Glutamatergic neuron (in vitro differentiated cells): Measurements from ENCODE around the gene PXDN. TPM values are rescaled to one million over a fixed set of nuclear protein-coding genes. Genes with fewer than 3 reads are reported as not detected.

Source experiments
- DNase-seq: peaks from one replicate; pipeline ENCODE4 v3.0.0; 2022
- H3K27ac Mint-ChIP-seq: one replicate; pipeline ENCODE4 v1.8.0; 2020; ENCODE audit warnings: mild to moderate bottlenecking, mixed read lengths, inconsistent platforms; ENCODE audit not compliant: unreplicated experiment
- H3K27me3 Mint-ChIP-seq: one replicate; pipeline ENCODE4 v1.8.0; 2020; ENCODE audit warnings: mild to moderate bottlenecking, moderate library complexity, mixed read lengths, inconsistent platforms; ENCODE audit not compliant: unreplicated experiment
- H3K36me3 Mint-ChIP-seq: one replicate; pipeline ENCODE4 v1.8.0; 2020; ENCODE audit warnings: mild to moderate bottlenecking, mixed read lengths, inconsistent platforms; ENCODE audit not compliant: unreplicated experiment
- H3K4me1 Mint-ChIP-seq: one replicate; pipeline ENCODE4 v1.8.0; 2020; ENCODE audit warnings: mild to moderate bottlenecking, low read depth, mixed read lengths, inconsistent platforms; ENCODE audit not compliant: unreplicated experiment
- H3K4me3 Mint-ChIP-seq: one replicate; pipeline ENCODE4 v1.8.0; 2020; ENCODE audit warnings: mild to moderate bottlenecking, mixed read lengths, inconsistent platforms; ENCODE audit not compliant: unreplicated experiment
- H3K9me3 Mint-ChIP-seq: one replicate; pipeline ENCODE4 v1.8.0; 2020; ENCODE audit warnings: mild to moderate bottlenecking, moderate library complexity, mixed read lengths, inconsistent platforms; ENCODE audit not compliant: unreplicated experiment
- CTCF ChIP-seq: fragments of 200-600 bp; sonication (generic); IDR thresholded peaks from one replicate; pipeline ENCODE4 v1.5.0; 2021; ENCODE audit not compliant: partially characterized antibody, unreplicated experiment
- total RNA-seq: library from RNA; stranded (reverse); fragmentation: NEBNext Ultra II Directional; extraction: Animal tissue kit (Norgen Biotek cat#: 25700); gene quantifications from one replicate; pipeline ENCODE4 v1.2.1, GENCODE V29; 2021; ENCODE audit not compliant: unreplicated experiment

The PXDN gene
- total RNA-seq, 1 donor from 2014 or later, result 226 TPM

- Mint-ChIP-seq H3K4me3 (no peak overlapping the region), H3K4me1 (peaks cover 7% of the 10 kb centered on the region), H3K27ac (no peak overlapping the region), H3K36me3 (peaks cover 5% of the 10 kb centered on the region), H3K27me3 (no peaks in the 10 kb centered on the region), H3K9me3 (no peaks in the 10 kb centered on the region)
- no peak for TF ChIP-seq CTCF
- DNase-seq, result no peak
Measured at GRCh38 chr2:1584691-1585485, 159.4 kb downstream of the PXDN start.

- no peak for DNase-seq
- Mint-ChIP-seq H3K36me3 (peaks cover 5% of the 10 kb centered on the region), H3K27me3 (no peaks in the 10 kb centered on the region), H3K9me3 (no peaks in the 10 kb centered on the region), H3K4me1 (peaks cover 5% of the 10 kb centered on the region), H3K27ac (no peak overlapping the region), H3K4me3 (no peak overlapping the region)
- TF ChIP-seq CTCF, result no peak
Measured at GRCh38 chr2:1584051-1584531, 160.2 kb downstream of the PXDN start.

GRCh38 chr2:1582891-1583341 lies 161.4 kb downstream of the PXDN start:
- Mint-ChIP-seq H3K36me3 (peaks cover 5% of the 10 kb centered on the region), H3K27ac (no peak overlapping the region), H3K9me3 (no peaks in the 10 kb centered on the region), H3K27me3 (peaks cover 1% of the 10 kb centered on the region), H3K4me1 (peaks cover 5% of the 10 kb centered on the region), H3K4me3 (no peak overlapping the region)
- no peak for TF ChIP-seq CTCF
- no peak for DNase-seq

GRCh38 chr2:1581965-1582625 lies 162.2 kb downstream of the PXDN start:
- no peak for DNase-seq
- Mint-ChIP-seq H3K27ac (no peak overlapping the region), H3K4me3 (no peak overlapping the region), H3K4me1 (peaks cover 5% of the 10 kb centered on the region), H3K9me3 (no peaks in the 10 kb centered on the region), H3K36me3 (peaks cover 5% of the 10 kb centered on the region), H3K27me3 (peaks cover 4% of the 10 kb centered on the region)
- no peak for TF ChIP-seq CTCF
